HUES48 (cell line): Measurements from ENCODE around the gene PARD3.

Experiments used
- H3K27ac ChIP-seq: one replicate; pipeline ENCODE4 v1.7.0; 2013; ENCODE audit warnings: low read depth, low read length, inconsistent platforms
- H3K27me3 ChIP-seq: 2 replicates; pipeline ENCODE4 v1.6.1; 2013; ENCODE audit warnings: mild to moderate bottlenecking, low read length; ENCODE audit not compliant: control insufficient read depth, insufficient read depth
- H3K36me3 ChIP-seq: 2 replicates; pipeline ENCODE4 v1.6.1; 2013; ENCODE audit warnings: low read length; ENCODE audit not compliant: control insufficient read depth, insufficient read depth
- H3K4me1 ChIP-seq: 2 replicates; pipeline ENCODE4 v1.6.1; 2013; ENCODE audit warnings: mild to moderate bottlenecking, low read length; ENCODE audit not compliant: control insufficient read depth, insufficient read depth
- H3K4me3 ChIP-seq: 2 replicates; pipeline ENCODE4 v1.5.1; 2013; ENCODE audit warnings: mild to moderate bottlenecking, low read depth, low read length
- H3K9ac ChIP-seq: 2 replicates; pipeline ENCODE4 v1.6.1; 2013; ENCODE audit warnings: mild to moderate bottlenecking, low read depth, low read length, moderate library complexity
- H3K9me3 ChIP-seq: 2 replicates; pipeline ENCODE4 v1.6.1; 2013; ENCODE audit warnings: low read length; ENCODE audit not compliant: control insufficient read depth, insufficient read depth

The PARD3 gene

GRCh38 chr10:34340934-34341333 is 474.2 kb downstream of the PARD3 start:
- Histone ChIP-seq H3K4me3 (no peak overlapping the region), H3K4me1 (peaks cover 10% of the 10 kb centered on the region; the same call in 1 of the 2 replicates), H3K27me3 (no peaks in the 10 kb centered on the region), H3K9ac (no peak overlapping the region), H3K27ac (no peak overlapping the region), H3K9me3 (no peaks in the 10 kb centered on the region), H3K36me3 (no peaks in the 10 kb centered on the region)

- H3K4me1 ChIP-seq: peaks cover under 1% of the 10 kb centered on the region; the same call in 1 of the 2 replicates
Observed at GRCh38 chr10:34339816-34340553, 475.1 kb downstream of the PARD3 start.

GRCh38 chr10:34337917-34338316 is 477.2 kb downstream of the PARD3 start:
- no peaks in the 10 kb centered on the region for H3K4me1 ChIP-seq
- no peaks in the 10 kb centered on the region for H3K36me3 ChIP-seq
- no peaks in the 10 kb centered on the region for H3K27me3 ChIP-seq
- no peak overlapping the region for H3K4me3 ChIP-seq
- H3K27ac ChIP-seq: no peak overlapping the region
- no peak overlapping the region for H3K9ac ChIP-seq
- no peaks in the 10 kb centered on the region for H3K9me3 ChIP-seq

More at GRCh38 chr10:34339816-34340553, 475.1 kb downstream of the PARD3 start:
- H3K9me3 ChIP-seq: no peaks in the 10 kb centered on the region
- no peak overlapping the region for H3K27ac ChIP-seq
- no peak overlapping the region for H3K4me3 ChIP-seq
- H3K36me3 ChIP-seq: no peaks in the 10 kb centered on the region
- H3K27me3 ChIP-seq: no peaks in the 10 kb centered on the region
- H3K9ac ChIP-seq: no peak overlapping the region

- H3K36me3 ChIP-seq: peaks cover 2% of the 10 kb centered on the region
- no peaks in the 10 kb centered on the region for H3K27me3 ChIP-seq
- no peaks in the 10 kb centered on the region for H3K4me1 ChIP-seq
- no peak overlapping the region for H3K27ac ChIP-seq
- no peak overlapping the region for H3K4me3 ChIP-seq
- no peaks in the 10 kb centered on the region for H3K9me3 ChIP-seq
- no peak overlapping the region for H3K9ac ChIP-seq
Observed at GRCh38 chr10:34335960-34336690, 479.0 kb downstream of the PARD3 start.

GRCh38 chr10:34334908-34335307 is 480.2 kb downstream of the PARD3 start:
- no peaks in the 10 kb centered on the region for H3K9me3 ChIP-seq
- H3K27me3 ChIP-seq: no peaks in the 10 kb centered on the region
- no peak overlapping the region for H3K9ac ChIP-seq
- H3K27ac ChIP-seq: no peak overlapping the region
- no peaks in the 10 kb centered on the region for H3K4me1 ChIP-seq
- no peak overlapping the region for H3K4me3 ChIP-seq
- H3K36me3 ChIP-seq: peaks cover 13% of the 10 kb centered on the region

- Histone ChIP-seq H3K36me3 (peaks cover 18% of the 10 kb centered on the region), H3K27me3 (no peaks in the 10 kb centered on the region), H3K27ac (no peak overlapping the region), H3K9ac (no peak overlapping the region), H3K4me3 (no peak overlapping the region), H3K4me1 (no peaks in the 10 kb centered on the region), H3K9me3 (no peaks in the 10 kb centered on the region)
Observed at GRCh38 chr10:34333513-34333912, 481.6 kb downstream of the PARD3 start.

- peaks cover 13% of the 10 kb centered on the region for H3K4me1 ChIP-seq
- H3K27me3 ChIP-seq: no peaks in the 10 kb centered on the region
- no peaks in the 10 kb centered on the region for H3K9me3 ChIP-seq
- peaks cover 18% of the 10 kb centered on the region for H3K36me3 ChIP-seq
- no peak overlapping the region for H3K9ac ChIP-seq
- H3K27ac ChIP-seq: no peak overlapping the region
- no peak overlapping the region for H3K4me3 ChIP-seq
Observed at GRCh38 chr10:34327184-34327583, 487.9 kb downstream of the PARD3 start.

- peaks cover 19% of the 10 kb centered on the region for H3K4me1 ChIP-seq
- H3K9ac ChIP-seq: no peak overlapping the region
- no peak overlapping the region for H3K27ac ChIP-seq
Observed at GRCh38 chr10:34323192-34323591, 491.9 kb downstream of the PARD3 start.

GRCh38 chr10:34320265-34320664 is 494.8 kb downstream of the PARD3 start:
- Histone ChIP-seq H3K27ac (no peak overlapping the region), H3K9me3 (no peaks in the 10 kb centered on the region), H3K36me3 (no peaks in the 10 kb centered on the region), H3K9ac (no peak overlapping the region), H3K4me3 (no peak overlapping the region), H3K27me3 (no peaks in the 10 kb centered on the region), H3K4me1 (peaks cover 33% of the 10 kb centered on the region)

More at GRCh38 chr10:34323192-34323591, 491.9 kb downstream of the PARD3 start:
- no peak overlapping the region for H3K4me3 ChIP-seq
- H3K36me3 ChIP-seq: no peaks in the 10 kb centered on the region
- H3K27me3 ChIP-seq: no peaks in the 10 kb centered on the region
- H3K9me3 ChIP-seq: no peaks in the 10 kb centered on the region

- Histone ChIP-seq H3K9ac (no peak overlapping the region), H3K27ac (no peak overlapping the region), H3K9me3 (no peaks in the 10 kb centered on the region), H3K27me3 (no peaks in the 10 kb centered on the region), H3K36me3 (no peaks in the 10 kb centered on the region), H3K4me3 (no peak overlapping the region), H3K4me1 (peaks cover 33% of the 10 kb centered on the region)
Observed at GRCh38 chr10:34319197-34319846, 495.8 kb downstream of the PARD3 start.

GRCh38 chr10:34316154-34316553 is 498.9 kb downstream of the PARD3 start:
- H3K27ac ChIP-seq: no peak overlapping the region
- H3K27me3 ChIP-seq: no peaks in the 10 kb centered on the region
- H3K4me3 ChIP-seq: no peak overlapping the region
- H3K9me3 ChIP-seq: no peaks in the 10 kb centered on the region
- no peak overlapping the region for H3K9ac ChIP-seq
- peaks cover 14% of the 10 kb centered on the region for H3K4me1 ChIP-seq
- no peaks in the 10 kb centered on the region for H3K36me3 ChIP-seq
